ENCODE results near the gene KRTAP2-4.

GRCh38 chr17:41069031-41069430 is 3.4 kb upstream of the KRTAP2-4 start:
- no peak for TF ChIP-seq CTCF (IDR thresholded peaks at IDR 0.05; ENCODE audit: extremely low read depth in 1 of 2, insufficient read depth in 1 of 2, low read depth in 1 of 2, low read length in 2 of 2)
- TF ChIP-seq EZH2 (IDR thresholded peaks at IDR 0.05; ENCODE audit: borderline replicate concordance, low read depth, low read length, severe bottlenecking) = no peak
- TF ChIP-seq POLR2A (IDR thresholded peaks at IDR 0.05; ENCODE audit: low read depth, low read length) = no peak
- TF ChIP-seq MAX (IDR thresholded peaks at IDR 0.05; ENCODE audit: insufficient read depth, insufficient read length) = no peak
- TF ChIP-seq GATA2 (IDR thresholded peaks at IDR 0.05; ENCODE audit: insufficient read depth, insufficient read length, low read depth, low read length) = no peak
- TF ChIP-seq POLR2AphosphoS5 (IDR thresholded peaks at IDR 0.05; ENCODE audit: insufficient read depth, low read depth, low read length) = no peak
- no peak for TF ChIP-seq FOS (IDR thresholded peaks at IDR 0.05; ENCODE audit: borderline replicate concordance, insufficient read depth, low read length)
